Sigmoid colon (tissue), 7 donors: ENCODE results near the gene OR4D6. TPM values are rescaled to one million over a fixed set of nuclear protein-coding genes. Genes with fewer than 3 reads are reported as not detected.

Experiments used
- DNase-seq: peaks from one replicate; pipeline ENCODE4 v3.0.0-alpha.2; 2019
- H3K27ac ChIP-seq, 4 donors: fragments of 200-600 bp; sonication (generic); one replicate each; pipeline ENCODE4 v1.5.1; 2016 to 2019; ENCODE audit warnings: mild to moderate bottlenecking in 1 of 4
- H3K27me3 ChIP-seq, 3 donors: fragments of 200-600 bp; sonication (generic); one replicate each; pipeline ENCODE4 v1.5.1; 2019; ENCODE audit warnings: mild to moderate bottlenecking in 1 of 3
- H3K36me3 ChIP-seq, 4 donors: fragments of 200-600 bp; sonication (generic); one replicate each; pipeline ENCODE4 v1.5.1; 2016 to 2019
- H3K4me1 ChIP-seq, 4 donors: fragments of 200-600 bp; sonication (generic); one replicate each; pipeline ENCODE4 v1.5.1; 2017 to 2019
- H3K4me3 ChIP-seq, 4 donors: fragments of 200-600 bp; sonication (generic); one replicate each; pipeline ENCODE4 v1.5.1; 2017 to 2019; ENCODE audit warnings: mild to moderate bottlenecking in 2 of 4, moderate library complexity in 1 of 4
- H3K9me3 ChIP-seq, 4 donors: fragments of 200-600 bp in 3 of 4; sonication (generic) in 3 of 4; one replicate each; pipeline versions ENCODE4 v1.5.1 to v1.6.1; 2013 to 2019
- CTCF ChIP-seq, 4 experiments: fragments of 450-650 bp in 3 of 4; fragments of 200-600 bp in 1 of 4; IDR thresholded peaks; one replicate each; pipeline ENCODE4 v1.5.1; 2016 to 2019; ENCODE audit warnings: antibody characterized with exemption in 4 of 4, mild to moderate bottlenecking in 3 of 4, moderate library complexity in 2 of 4
- EP300 ChIP-seq, 4 donors: sonication (generic); formaldehyde crosslinking; IDR thresholded peaks; one replicate each; pipeline ENCODE4 v1.6.1; 2017; ENCODE audit warnings: antibody characterized with exemption in 4 of 4
- POLR2A ChIP-seq, 2 donors: fragments of 450-650 bp; IDR thresholded peaks; one replicate each; pipeline ENCODE4 v1.6.1; 2016; ENCODE audit warnings: antibody characterized with exemption in 2 of 2, mild to moderate bottlenecking in 2 of 2, moderate library complexity in 2 of 2
- POLR2AphosphoS5 ChIP-seq, 4 donors: sonication (generic); formaldehyde crosslinking; IDR thresholded peaks; one replicate each; pipeline ENCODE4 v1.6.1; 2017; ENCODE audit warnings: antibody characterized with exemption in 4 of 4
- WGBS, 2 donors: extraction: QIAGEN DNeasy Blood & Tissue Kit; methylation state at CpG; one replicate each; pipeline ENCODE4 v1.1.7; 2013; 5-methylcytosine and 5-hydroxymethylcytosine counted together
- intact Hi-C: fragments of 100-400 bp; cut with DNase I; formaldehyde crosslinking; loops from one replicate; pipeline ENCODE4 v1.15.1; 2023
- polyA plus RNA-seq, 3 donors: library from polyadenylated mRNA; stranded (reverse); fragments of 200-250 nt; gene quantifications; one replicate each; pipeline ENCODE4 v1.2.3, GENCODE V29; 2013
- total RNA-seq, 4 donors: library from RNA; depleted of rRNA; stranded (reverse); fragments of >200 nt; gene quantifications; one replicate each; pipeline ENCODE4 v1.1.0, GENCODE V29; 2016
- donor health status: healthy with polysubstance abuse.
- donor health status: Bipolar disorder and iron deficiency.
- donor health status: healthy.

Gene OR4D6
- total and polyA plus RNA-seq, 7 donors = not detected

GRCh38 chr11:59459916-59460315, 3.2 kb downstream of the OR4D6 start:
- no peak overlapping the region for H3K4me3 ChIP-seq
- no peaks in the 10 kb centered on the region for H3K27me3 ChIP-seq
- no peaks in the 10 kb centered on the region for H3K4me1 ChIP-seq
- H3K9me3 ChIP-seq = no peaks in the 10 kb centered on the region
- intact Hi-C loops = no loop called here
- no peak for DNase-seq
- TF ChIP-seq POLR2A (IDR thresholded peaks at IDR 0.05) = no peak
- no peak for TF ChIP-seq POLR2AphosphoS5 (IDR thresholded peaks at IDR 0.05)
- TF ChIP-seq EP300 (IDR thresholded peaks at IDR 0.05) = no peak
- no peak for TF ChIP-seq CTCF (IDR thresholded peaks at IDR 0.05)
- H3K36me3 ChIP-seq = no peaks in the 10 kb centered on the region
- 67 to 91% methylated on average over 3 of the region's 3 CpGs for WGBS, 2 donors
- H3K27ac ChIP-seq = no peak overlapping the region

- 43 to 56% methylated on average over 5 of the region's 5 CpGs for whole genome bisulfite sequencing, 2 donors
- H3K4me3 ChIP-seq = no peak overlapping the region
- H3K27ac ChIP-seq = no peak overlapping the region
- H3K4me1 ChIP-seq = no peaks in the 10 kb centered on the region
- TF ChIP-seq POLR2AphosphoS5 (IDR thresholded peaks at IDR 0.05) (peak in 2 of 4 donors; percentile 13 to 29), POLR2A (IDR thresholded peaks at IDR 0.05) (no peak), EP300 (IDR thresholded peaks at IDR 0.05) (no peak)
- H3K36me3 ChIP-seq = no peaks in the 10 kb centered on the region
- H3K27me3 ChIP-seq = no peaks in the 10 kb centered on the region
- H3K9me3 ChIP-seq = no peaks in the 10 kb centered on the region
- DNase-seq = peak; percentile 78
- intact Hi-C loops = no loop called here
Measured at GRCh38 chr11:59463190-59463641, 6.5 kb downstream of the OR4D6 start.

- intact Hi-C loops = no loop called here
- Histone ChIP-seq H3K27ac (no peak within 1 kb of the TSS), H3K9me3 (no peaks in the 10 kb centered on the region), H3K4me3 (no peak within 1 kb of the TSS), H3K36me3 (no peaks in the 10 kb centered on the region), H3K27me3 (no peaks in the 10 kb centered on the region), H3K4me1 (no peaks in the 10 kb centered on the region)
- TF ChIP-seq EP300 (IDR thresholded peaks at IDR 0.05) (no peak), POLR2AphosphoS5 (IDR thresholded peaks at IDR 0.05) (no peak), CTCF (IDR thresholded peaks at IDR 0.05) (no peak), POLR2A (IDR thresholded peaks at IDR 0.05) (no peak)
- DNase-seq = no peak
Measured at GRCh38 chr11:59473015-59473414, 16.3 kb downstream of the OR4D6 start, which contains the start of gene OR4D10. Gene OR4D10, plus strand, starts transcription at chr11:59473315. Its CDS starts 4,115 bp downstream, at chr11:59477430.

GRCh38 chr11:59475176-59475575, 18.4 kb downstream of the OR4D6 start:
- intact Hi-C loops = no loop called here
- 59 to 68% methylated on average over 9 of the region's 9 CpGs for WGBS, 2 donors
- Histone ChIP-seq H3K4me3 (no peak overlapping the region), H3K9me3 (no peaks in the 10 kb centered on the region), H3K4me1 (no peaks in the 10 kb centered on the region), H3K27me3 (no peaks in the 10 kb centered on the region), H3K36me3 (no peaks in the 10 kb centered on the region), H3K27ac (no peak overlapping the region)
- TF ChIP-seq POLR2AphosphoS5 (IDR thresholded peaks at IDR 0.05) (no peak), POLR2A (IDR thresholded peaks at IDR 0.05) (no peak), CTCF (IDR thresholded peaks at IDR 0.05) (no peak), EP300 (IDR thresholded peaks at IDR 0.05) (no peak)
- no peak for DNase-seq

- TF ChIP-seq POLR2A (IDR thresholded peaks at IDR 0.05) (no peak), CTCF (IDR thresholded peaks at IDR 0.05) (no peak), EP300 (IDR thresholded peaks at IDR 0.05) (no peak), POLR2AphosphoS5 (IDR thresholded peaks at IDR 0.05) (no peak)
- H3K4me1 ChIP-seq = no peaks in the 10 kb centered on the region
- DNase-seq = no peak
- no peaks in the 10 kb centered on the region for H3K27me3 ChIP-seq
- H3K27ac ChIP-seq = no peak overlapping the region
- intact Hi-C loops = no loop called here
- no peaks in the 10 kb centered on the region for H3K9me3 ChIP-seq
- H3K36me3 ChIP-seq = no peaks in the 10 kb centered on the region
- H3K4me3 ChIP-seq = no peak overlapping the region
Measured at GRCh38 chr11:59479906-59480305, 23.1 kb downstream of the OR4D6 start.
